NCI-H146 treated with DMSO at 0.1 percent for 48 hours (cell line): Measurements from ENCODE around the gene RSL1D1.

Experiments used
- DNase-seq: peaks from one replicate; lab custom pipeline; 2025; ENCODE audit not compliant: unreplicated experiment; lab: John Stamatoyannopoulos, UW

The RSL1D1 gene

GRCh38 chr16:11851294-11852091 lies at the start of gene RSL1D1:
RSL1D1 (minus strand) TSS chr16:11851542; CDS start chr16:11851512, 30 bp downstream.
- DNase-seq = peak; percentile 91

GRCh38 chr16:11901091-11901490 lies 49.7 kb upstream of the RSL1D1 start:
- no peak for DNase-seq

- DNase-seq = no peak
Measured at GRCh38 chr16:11896486-11897176, 45.3 kb upstream of the RSL1D1 start.

- DNase-seq = no peak
Measured at GRCh38 chr16:11893571-11893970, 42.2 kb upstream of the RSL1D1 start.

- DNase-seq = no peak
Measured at GRCh38 chr16:11892761-11893160, 41.4 kb upstream of the RSL1D1 start.

GRCh38 chr16:11890231-11890965 lies 39.1 kb upstream of the RSL1D1 start:
- DNase-seq = no peak

- DNase-seq = no peak
Measured at GRCh38 chr16:11886881-11887280, 35.5 kb upstream of the RSL1D1 start.

- no peak for DNase-seq
Measured at GRCh38 chr16:11884035-11884434, 32.7 kb upstream of the RSL1D1 start.

GRCh38 chr16:11880007-11880406 lies 28.7 kb upstream of the RSL1D1 start:
- no peak for DNase-seq

- DNase-seq = no peak
Measured at GRCh38 chr16:11877374-11877773, 26.0 kb upstream of the RSL1D1 start.

GRCh38 chr16:11876306-11876705 lies 25.0 kb upstream of the RSL1D1 start:
- no peak for DNase-seq

- DNase-seq = no peak
Measured at GRCh38 chr16:11875721-11876120, 24.4 kb upstream of the RSL1D1 start.

- no peak for DNase-seq
Measured at GRCh38 chr16:11871193-11871592, 19.9 kb upstream of the RSL1D1 start.

- no peak for DNase-seq
Measured at GRCh38 chr16:11870399-11870798, 19.1 kb upstream of the RSL1D1 start.

- DNase-seq = no peak
Measured at GRCh38 chr16:11869353-11870228, 18.2 kb upstream of the RSL1D1 start.

GRCh38 chr16:11868412-11868980 lies 17.2 kb upstream of the RSL1D1 start:
- no peak for DNase-seq

GRCh38 chr16:11862489-11862888 lies 11.1 kb upstream of the RSL1D1 start:
- DNase-seq = no peak

GRCh38 chr16:11857161-11857560 lies 5.8 kb upstream of the RSL1D1 start:
- DNase-seq = no peak

- DNase-seq = peak; percentile 46
Measured at GRCh38 chr16:11852092-11852809, 909 bp upstream of the RSL1D1 start.

- no peak for DNase-seq
Measured at GRCh38 chr16:11848842-11849241, 2.5 kb downstream of the RSL1D1 start.
